ENCODE measurements around the gene SMCO2. TPM values are rescaled to one million over a fixed set of nuclear protein-coding genes. Genes with fewer than 3 reads are reported as not detected.

SMCO2 gene
- total RNA-seq, 1 experiment from 2014 or later, result not detected

DNA sequence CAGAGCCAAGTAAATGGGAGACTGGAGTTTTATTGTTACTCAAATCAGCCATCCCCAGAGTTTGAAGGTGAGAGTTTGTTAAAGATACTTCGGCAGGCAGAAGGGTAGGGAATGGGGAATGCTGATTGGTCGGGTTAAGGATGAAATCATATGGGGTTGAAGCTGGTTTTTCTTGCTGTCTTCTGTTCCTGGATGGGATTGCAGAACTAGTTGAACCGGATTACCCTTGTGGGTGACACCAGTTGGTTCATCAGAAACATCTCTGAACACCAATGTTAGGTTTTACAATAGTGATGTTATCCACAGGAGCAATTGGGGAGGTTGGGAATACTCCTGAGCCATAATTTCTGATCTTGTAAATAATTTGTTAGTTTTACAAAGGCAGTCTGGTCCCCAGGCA lies 18.7 kb upstream of the SMCO2 start:
- Histone ChIP-seq H3K4me3 (replicated peaks in 1 of 2; ENCODE audit: low read depth in 1 of 2, low read length in 2 of 2) (no peak overlapping the region), H3K9ac (ENCODE audit: low read length) (no peak overlapping the region), H4K20me1 (ENCODE audit: insufficient read depth) (no peaks in the 10 kb centered on the region), H3K79me2 (ENCODE audit: insufficient read depth, low read length) (no peaks in the 10 kb centered on the region), H2AFZ (ENCODE audit: low read depth, low read length, poor library complexity, severe bottlenecking) (no peak overlapping the region), H3K4me1 (ENCODE audit: control insufficient read depth in 1 of 2, insufficient read depth in 2 of 2, low read length in 2 of 2) (no peaks in the 10 kb centered on the region), H3K4me2 (ENCODE audit: low read length) (no peak overlapping the region), H3K9me2 (ENCODE audit: insufficient read depth) (no peaks in the 10 kb centered on the region), H3K27me3 (ENCODE audit: insufficient read depth, low read length) (no peaks in the 10 kb centered on the region), H3K27ac (ENCODE audit: low read depth, low read length) (no peak overlapping the region), H3K36me3 (ENCODE audit: control insufficient read depth in 1 of 2, insufficient read depth in 2 of 2, low read length in 2 of 2) (no peaks in the 10 kb centered on the region), H3K9me3 (ENCODE audit: control insufficient read depth in 1 of 2, insufficient read depth in 1 of 2, low read depth in 1 of 2, low read length in 2 of 2) (no peaks in the 10 kb centered on the region)
- ChIA-PET CTCF (no interaction called here), RAD21 (ENCODE audit: low non-redundant PET in 1 of 2, low total read pairs in 2 of 2, uncharacterized antibody in 2 of 2, unreplicated experiment in 2 of 2) (no interaction called here), POLR2A (no interaction called here)
- TF ChIP-seq, protein P1, sequence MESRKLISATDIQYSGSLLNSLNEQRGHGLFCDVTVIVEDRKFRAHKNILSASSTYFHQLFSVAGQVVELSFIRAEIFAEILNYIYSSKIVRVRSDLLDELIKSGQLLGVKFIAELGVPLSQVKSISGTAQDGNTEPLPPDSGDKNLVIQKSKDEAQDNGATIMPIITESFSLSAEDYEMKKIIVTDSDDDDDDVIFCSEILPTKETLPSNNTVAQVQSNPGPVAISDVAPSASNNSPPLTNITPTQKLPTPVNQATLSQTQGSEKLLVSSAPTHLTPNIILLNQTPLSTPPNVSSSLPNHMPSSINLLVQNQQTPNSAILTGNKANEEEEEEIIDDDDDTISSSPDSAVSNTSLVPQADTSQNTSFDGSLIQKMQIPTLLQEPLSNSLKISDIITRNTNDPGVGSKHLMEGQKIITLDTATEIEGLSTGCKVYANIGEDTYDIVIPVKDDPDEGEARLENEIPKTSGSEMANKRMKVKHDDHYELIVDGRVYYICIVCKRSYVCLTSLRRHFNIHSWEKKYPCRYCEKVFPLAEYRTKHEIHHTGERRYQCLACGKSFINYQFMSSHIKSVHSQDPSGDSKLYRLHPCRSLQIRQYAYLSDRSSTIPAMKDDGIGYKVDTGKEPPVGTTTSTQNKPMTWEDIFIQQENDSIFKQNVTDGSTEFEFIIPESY (IDR thresholded peaks at IDR 0.05; ENCODE audit: extremely low read depth, insufficient replicate concordance, low read length), result no peak
- TF ChIP-seq POLR2AphosphoS5 (IDR thresholded peaks at IDR 0.05; ENCODE audit: low read depth, low read length) (no peak), EZH2 (IDR thresholded peaks at IDR 0.05) (no peak), FOSL1 (IDR thresholded peaks at IDR 0.05; ENCODE audit: low read depth) (no peak), JUND (IDR thresholded peaks at IDR 0.05) (no peak), ZNF274 (IDR thresholded peaks at IDR 0.05; ENCODE audit: low read depth, low read length) (no peak), ZFX (IDR thresholded peaks at IDR 0.05) (no peak), CBX3 (IDR thresholded peaks at IDR 0.05; ENCODE audit: low read depth) (no peak), SP1 (IDR thresholded peaks at IDR 0.05; ENCODE audit: low read depth) (no peak), YY1 (IDR thresholded peaks at IDR 0.05; ENCODE audit: extremely low read depth, insufficient replicate concordance, low read depth, low read length) (no peak), RAD21 (IDR thresholded peaks at IDR 0.05; ENCODE audit: low read depth) (no peak), SRF (IDR thresholded peaks at IDR 0.05; ENCODE audit: low read depth) (no peak), SIN3A (IDR thresholded peaks at IDR 0.05; ENCODE audit: low read depth) (no peak), EZH2phosphoT487 (IDR thresholded peaks at IDR 0.05; ENCODE audit: borderline replicate concordance) (no peak), EGR1 (IDR thresholded peaks at IDR 0.05; ENCODE audit: low read depth) (no peak)
- TF ChIP-seq, protein P2, sequence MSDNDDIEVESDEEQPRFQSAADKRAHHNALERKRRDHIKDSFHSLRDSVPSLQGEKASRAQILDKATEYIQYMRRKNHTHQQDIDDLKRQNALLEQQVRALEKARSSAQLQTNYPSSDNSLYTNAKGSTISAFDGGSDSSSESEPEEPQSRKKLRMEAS (IDR thresholded peaks at IDR 0.05), result no peak
- TF ChIP-seq, protein P3, sequence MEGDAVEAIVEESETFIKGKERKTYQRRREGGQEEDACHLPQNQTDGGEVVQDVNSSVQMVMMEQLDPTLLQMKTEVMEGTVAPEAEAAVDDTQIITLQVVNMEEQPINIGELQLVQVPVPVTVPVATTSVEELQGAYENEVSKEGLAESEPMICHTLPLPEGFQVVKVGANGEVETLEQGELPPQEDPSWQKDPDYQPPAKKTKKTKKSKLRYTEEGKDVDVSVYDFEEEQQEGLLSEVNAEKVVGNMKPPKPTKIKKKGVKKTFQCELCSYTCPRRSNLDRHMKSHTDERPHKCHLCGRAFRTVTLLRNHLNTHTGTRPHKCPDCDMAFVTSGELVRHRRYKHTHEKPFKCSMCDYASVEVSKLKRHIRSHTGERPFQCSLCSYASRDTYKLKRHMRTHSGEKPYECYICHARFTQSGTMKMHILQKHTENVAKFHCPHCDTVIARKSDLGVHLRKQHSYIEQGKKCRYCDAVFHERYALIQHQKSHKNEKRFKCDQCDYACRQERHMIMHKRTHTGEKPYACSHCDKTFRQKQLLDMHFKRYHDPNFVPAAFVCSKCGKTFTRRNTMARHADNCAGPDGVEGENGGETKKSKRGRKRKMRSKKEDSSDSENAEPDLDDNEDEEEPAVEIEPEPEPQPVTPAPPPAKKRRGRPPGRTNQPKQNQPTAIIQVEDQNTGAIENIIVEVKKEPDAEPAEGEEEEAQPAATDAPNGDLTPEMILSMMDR (IDR thresholded peaks at IDR 0.05 in 2 of 3, conservative IDR thresholded peaks at IDR 0.05 in 1 of 3; ENCODE audit: borderline replicate concordance in 1 of 3, insufficient read depth in 1 of 3, low read depth in 2 of 3, low read length in 2 of 3), result no peak
- TF ChIP-seq, protein P4, sequence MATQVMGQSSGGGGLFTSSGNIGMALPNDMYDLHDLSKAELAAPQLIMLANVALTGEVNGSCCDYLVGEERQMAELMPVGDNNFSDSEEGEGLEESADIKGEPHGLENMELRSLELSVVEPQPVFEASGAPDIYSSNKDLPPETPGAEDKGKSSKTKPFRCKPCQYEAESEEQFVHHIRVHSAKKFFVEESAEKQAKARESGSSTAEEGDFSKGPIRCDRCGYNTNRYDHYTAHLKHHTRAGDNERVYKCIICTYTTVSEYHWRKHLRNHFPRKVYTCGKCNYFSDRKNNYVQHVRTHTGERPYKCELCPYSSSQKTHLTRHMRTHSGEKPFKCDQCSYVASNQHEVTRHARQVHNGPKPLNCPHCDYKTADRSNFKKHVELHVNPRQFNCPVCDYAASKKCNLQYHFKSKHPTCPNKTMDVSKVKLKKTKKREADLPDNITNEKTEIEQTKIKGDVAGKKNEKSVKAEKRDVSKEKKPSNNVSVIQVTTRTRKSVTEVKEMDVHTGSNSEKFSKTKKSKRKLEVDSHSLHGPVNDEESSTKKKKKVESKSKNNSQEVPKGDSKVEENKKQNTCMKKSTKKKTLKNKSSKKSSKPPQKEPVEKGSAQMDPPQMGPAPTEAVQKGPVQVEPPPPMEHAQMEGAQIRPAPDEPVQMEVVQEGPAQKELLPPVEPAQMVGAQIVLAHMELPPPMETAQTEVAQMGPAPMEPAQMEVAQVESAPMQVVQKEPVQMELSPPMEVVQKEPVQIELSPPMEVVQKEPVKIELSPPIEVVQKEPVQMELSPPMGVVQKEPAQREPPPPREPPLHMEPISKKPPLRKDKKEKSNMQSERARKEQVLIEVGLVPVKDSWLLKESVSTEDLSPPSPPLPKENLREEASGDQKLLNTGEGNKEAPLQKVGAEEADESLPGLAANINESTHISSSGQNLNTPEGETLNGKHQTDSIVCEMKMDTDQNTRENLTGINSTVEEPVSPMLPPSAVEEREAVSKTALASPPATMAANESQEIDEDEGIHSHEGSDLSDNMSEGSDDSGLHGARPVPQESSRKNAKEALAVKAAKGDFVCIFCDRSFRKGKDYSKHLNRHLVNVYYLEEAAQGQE (IDR thresholded peaks at IDR 0.05; ENCODE audit: low read depth), result no peak
- no TSS peak for BruUV-seq (replicated peaks)
- intact Hi-C loops (cut with micrococcal nuclease), result no loop called here
- no peak for ATAC-seq
- DNase-seq (ENCODE audit: low read depth, low spot score), result no peak
